AG10803 (cell line): ENCODE measurements around the gene CTSD.
A peak's percentile ranks its signal among the peaks of the same experiment; 100 is the strongest.

Source experiments
- DNase-seq: peaks from one replicate; pipeline ENCODE4 v3.0.0; 2010; ENCODE audit warnings: low read depth
- H3K4me3 ChIP-seq: 2 replicates; pipeline ENCODE4 v1.5.1; 2011; ENCODE audit warnings: mild to moderate bottlenecking, low read length, control low read depth
- CTCF ChIP-seq: conservative IDR thresholded peaks from 2 replicates; pipeline ENCODE4 v1.5.1; 2011; ENCODE audit warnings: mild to moderate bottlenecking, low read length, control low read depth, inconsistent platforms

Gene CTSD

GRCh38 chr11:1707751-1708150, 56.0 kb downstream of the CTSD start:
- H3K4me3 ChIP-seq, result no peak overlapping the region
- DNase-seq, result no peak
- no peak for TF ChIP-seq CTCF

GRCh38 chr11:1706634-1707400, 56.9 kb downstream of the CTSD start:
- peak; percentile 32 for TF ChIP-seq CTCF
- H3K4me3 ChIP-seq, result no peak overlapping the region
- peak; percentile 2 for DNase-seq

DNA sequence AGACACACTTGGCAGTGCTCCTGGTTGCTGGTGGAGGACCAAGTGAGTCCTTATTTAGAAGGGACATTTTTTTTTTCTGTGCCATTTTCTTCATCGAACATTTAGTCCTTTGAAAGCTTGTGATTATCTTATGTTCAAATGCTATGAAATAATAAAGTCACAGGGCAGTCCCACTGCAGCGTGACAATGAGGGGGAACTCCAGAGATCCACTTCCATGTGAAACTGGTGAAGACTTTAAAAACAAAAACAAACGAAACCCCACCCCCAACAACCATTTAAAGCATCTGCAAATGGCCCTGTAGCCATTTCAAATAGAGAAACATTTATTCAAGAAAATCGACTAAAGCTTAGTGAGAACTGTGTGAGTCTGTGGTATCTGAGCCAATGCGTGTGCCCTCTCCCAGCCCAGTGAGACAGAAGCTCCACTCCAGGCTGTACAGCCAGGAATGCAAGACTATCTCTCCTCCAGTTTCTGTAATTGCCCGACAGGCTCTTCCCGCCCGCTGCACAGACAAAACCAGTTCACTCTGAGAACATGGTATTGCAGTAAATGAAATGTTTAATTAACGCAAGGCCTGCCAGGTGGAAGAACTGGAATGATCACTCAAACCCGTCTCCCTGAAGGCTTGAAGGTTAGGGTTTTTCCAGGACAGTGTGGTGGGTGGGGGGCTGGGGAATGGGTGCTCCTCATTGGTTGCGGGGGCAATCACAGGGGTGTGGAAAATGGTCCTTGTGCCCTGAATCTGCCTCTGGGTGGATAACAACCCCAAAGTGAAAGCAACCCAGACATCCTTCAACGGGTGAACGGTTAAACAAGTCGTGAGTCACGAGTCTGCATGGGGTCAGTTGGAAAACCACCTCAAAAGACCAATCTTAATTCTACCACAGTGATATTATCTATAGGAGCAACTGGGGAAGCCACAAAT, 58.3 kb downstream of the CTSD start:
- H3K4me3 ChIP-seq, result no peak overlapping the region
- no peak for TF ChIP-seq CTCF
- DNase-seq, result no peak

GRCh38 chr11:1703146-1703545, 60.6 kb downstream of the CTSD start:
- TF ChIP-seq CTCF, result no peak
- no peak for DNase-seq
- H3K4me3 ChIP-seq, result no peak overlapping the region
